HPDE6-E6E7 (cell line): Measurements from ENCODE around the gene KCNMA1.

Experiments
- DNase-seq: peaks from one replicate; pipeline ENCODE4 v3.0.0; 2011; ENCODE audit warnings: missing footprints; ENCODE audit errors: extremely low spot score

KCNMA1 gene

DNA sequence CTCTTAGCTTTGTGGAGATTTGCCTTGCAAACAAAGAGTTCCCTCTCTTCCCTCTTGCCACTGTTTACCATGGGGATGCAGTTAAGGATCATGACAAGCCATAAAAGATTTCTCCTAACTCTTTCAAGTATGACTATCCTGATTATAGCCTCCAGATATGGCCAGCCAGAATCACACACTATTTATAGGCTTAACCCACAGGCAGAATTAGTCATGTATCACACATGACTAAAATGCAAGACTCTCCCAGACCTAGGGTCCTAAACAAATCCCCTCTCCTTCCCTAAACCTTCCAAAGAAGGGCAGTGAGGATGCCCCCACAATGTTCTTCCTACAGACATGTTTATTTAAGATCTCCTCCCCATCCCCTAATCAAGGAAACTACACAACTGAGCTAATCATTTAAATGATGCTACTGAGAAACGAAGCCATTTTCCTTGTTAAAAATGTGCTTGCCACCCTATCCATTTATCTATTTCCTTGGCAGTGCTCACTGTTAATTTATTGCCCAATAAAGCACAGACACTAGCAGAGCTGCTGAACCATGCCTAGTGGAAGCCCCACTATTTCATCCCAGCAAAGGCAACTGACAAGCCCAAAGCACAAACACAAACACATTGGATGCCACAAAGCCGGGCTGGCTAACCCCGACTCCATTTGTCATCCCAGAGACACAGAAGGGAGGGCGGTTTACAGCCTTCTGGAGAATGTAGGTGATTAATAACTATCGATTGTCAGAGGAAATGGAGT, 363.4 kb downstream of the KCNMA1 start:
- DNase-seq, result no peak

DNA sequence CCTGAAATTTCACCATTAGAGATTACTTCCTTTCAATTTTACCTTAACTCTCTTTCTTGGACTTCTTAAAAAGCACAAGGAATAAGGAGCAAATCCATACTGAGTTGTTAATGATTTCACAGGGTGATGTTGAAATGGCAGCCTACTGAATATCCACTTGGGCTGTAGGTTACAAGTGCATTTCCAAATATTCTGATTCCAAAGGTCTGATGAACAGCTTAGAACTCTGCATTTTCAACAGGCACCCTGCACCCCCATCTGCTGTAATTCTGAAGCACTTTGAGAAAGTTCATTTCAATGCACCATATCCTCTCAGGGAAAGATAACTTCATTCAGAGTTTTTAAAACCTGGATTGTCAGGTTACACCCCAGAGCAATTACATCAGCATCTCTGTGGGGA, 368.4 kb downstream of the KCNMA1 start:
- DNase-seq, result no peak

DNA sequence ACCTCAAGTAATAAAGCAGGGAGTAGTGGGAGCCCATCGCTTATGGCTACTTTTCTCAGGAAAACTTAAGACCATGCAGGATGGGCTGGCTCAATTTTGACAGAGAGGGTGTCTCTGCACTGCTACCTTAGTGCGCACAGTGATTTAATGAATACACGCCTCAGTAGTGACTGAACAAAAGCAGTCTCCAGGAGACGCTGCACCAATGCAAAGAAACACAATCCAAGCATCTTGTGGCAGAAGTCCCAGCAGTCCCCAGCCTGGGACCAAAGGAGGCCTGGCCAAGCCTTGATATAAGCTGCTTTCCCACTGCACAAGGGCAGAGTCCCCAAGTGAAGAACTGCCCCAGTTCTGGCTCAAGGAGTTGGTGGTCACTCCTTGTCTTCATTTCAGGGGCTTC, 368.9 kb downstream of the KCNMA1 start:
- no peak for DNase-seq

DNA sequence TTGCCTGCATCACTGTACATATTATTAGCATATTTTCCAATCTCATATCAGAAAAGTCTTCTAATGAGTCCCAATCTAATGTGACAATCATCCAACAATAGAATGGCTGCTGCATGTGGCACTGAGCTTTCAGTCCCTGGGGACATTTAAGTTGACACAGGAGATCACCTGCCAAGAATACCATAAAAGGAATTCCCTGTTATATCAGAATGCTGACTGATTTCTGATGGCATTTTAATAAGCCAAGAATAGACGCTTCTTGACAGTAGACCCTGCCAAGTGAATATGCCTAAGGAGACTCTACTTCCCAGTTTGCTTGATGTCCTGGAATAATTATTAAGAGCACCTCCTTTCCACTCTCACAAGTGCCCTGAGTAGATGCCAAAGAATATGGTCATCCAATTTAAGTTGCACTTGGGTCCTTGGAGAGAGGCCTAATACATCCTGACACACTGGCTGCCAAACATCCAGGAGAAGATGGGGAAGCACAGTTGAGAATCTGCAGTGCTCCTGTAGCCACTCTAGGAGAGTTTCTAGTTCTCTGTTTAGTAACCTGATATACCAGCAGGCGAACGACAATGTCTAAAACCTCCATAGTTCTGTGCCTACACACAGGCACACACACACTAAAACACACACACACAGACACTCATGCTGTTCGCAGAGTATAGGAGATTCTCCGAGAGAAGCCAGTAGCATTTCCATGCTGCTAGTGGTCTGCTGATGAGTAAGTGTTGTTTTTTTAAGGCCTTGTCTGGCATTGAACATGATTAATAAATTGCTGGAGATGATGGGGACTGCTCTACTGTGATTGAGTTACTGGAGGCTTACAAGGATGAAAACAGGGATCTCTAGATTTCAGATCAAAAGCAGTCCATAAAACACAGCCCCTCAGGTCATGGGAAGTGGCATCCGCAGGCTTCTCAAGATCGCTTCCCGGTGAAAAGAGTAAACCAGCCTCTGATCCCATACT, 369.6 kb downstream of the KCNMA1 start:
- DNase-seq, result no peak

DNA sequence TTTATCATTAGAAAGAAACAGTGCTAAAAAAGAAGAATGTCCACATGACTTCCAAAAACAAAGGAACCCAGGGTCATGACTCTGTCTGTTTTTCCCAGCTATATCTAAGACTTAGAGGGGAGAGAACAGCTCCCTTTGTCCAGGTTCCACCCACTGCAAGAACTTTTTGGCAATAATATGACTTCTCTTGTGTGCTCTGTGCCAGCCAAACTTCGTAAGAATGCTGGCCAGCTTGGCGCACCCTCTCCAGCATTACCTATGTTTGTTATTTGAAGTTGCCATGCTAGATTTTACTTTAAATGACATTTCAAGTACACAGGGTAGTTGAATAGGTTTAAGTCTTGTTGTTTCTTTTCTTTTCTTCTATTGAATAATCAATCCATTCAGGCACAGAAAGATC, 371.4 kb downstream of the KCNMA1 start:
- no peak for DNase-seq

DNA sequence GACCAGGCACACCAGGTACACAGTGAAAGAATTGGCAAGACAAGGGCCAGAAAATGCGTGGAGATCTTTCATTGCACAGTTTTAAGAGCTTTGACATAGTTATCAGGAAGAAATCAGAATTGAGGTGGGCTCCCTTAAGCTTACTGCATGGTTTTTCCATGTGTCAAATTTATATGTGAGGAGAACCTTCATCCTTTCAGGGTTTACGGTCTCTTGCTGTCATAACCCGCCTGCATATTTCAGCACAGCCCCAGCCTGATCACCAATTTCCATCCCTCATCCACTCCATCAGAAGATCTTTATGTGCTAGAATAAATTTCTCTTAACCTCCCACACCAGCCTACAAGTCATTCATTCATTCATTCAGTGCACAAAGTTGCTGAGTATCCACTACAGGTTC, 373.1 kb downstream of the KCNMA1 start:
- no peak for DNase-seq

DNA sequence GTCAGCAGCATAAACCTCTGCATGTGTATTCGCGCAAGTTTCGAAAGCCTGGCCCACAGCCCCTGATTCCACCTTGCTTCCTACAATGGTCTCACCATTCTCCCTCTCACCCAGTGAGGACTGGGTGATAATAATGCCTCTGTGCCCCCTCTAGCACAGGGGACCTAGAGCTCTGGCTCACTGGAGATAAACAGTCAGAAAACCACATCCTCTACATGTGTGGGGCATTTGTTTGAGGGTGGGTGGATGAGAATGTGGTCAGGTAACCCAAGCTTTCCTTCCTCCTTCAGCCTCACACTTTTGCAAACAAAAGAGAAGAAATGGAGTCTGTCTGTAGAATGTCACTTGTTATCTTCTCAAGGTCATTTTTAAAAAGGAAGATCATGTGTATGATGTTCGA, 373.5 kb downstream of the KCNMA1 start:
- no peak for DNase-seq

DNA sequence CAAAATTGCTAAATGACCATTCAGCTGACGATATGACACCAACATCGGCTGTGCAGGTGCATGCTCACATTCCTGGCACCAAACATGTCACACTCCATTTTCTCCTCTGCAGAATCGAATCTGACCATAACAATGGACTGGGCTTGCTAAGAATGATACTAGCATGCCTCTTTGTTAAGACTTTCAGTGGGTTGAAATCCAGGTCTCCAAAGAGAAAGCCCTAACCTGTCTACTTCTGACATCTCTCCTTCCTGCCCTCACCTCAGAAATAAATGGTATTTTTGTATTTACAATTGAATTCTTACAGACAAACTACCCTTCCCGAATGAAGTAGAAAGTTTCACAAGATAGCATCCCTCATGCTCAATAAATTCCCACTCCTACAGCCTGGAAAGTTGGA, 373.9 kb downstream of the KCNMA1 start:
- DNase-seq, result no peak

DNA sequence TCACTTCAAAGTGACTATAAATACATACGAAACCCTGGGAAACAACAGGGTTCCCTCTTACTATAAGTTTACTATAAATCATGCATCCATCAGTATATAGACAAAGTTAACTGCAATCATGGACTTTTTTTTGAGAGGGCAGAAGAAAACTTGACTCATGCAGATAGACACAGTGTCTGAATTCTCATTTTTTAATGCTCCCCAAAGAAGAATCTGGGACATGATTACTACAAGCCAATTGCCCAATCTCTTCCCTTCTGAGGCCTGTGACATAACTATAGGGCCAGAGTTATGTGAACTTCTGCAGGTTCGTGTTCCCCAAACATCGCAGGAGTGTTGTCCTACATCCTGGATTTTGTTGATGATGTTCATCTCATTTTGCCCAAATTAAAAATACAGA, 376.5 kb downstream of the KCNMA1 start:
- no peak for DNase-seq

DNA sequence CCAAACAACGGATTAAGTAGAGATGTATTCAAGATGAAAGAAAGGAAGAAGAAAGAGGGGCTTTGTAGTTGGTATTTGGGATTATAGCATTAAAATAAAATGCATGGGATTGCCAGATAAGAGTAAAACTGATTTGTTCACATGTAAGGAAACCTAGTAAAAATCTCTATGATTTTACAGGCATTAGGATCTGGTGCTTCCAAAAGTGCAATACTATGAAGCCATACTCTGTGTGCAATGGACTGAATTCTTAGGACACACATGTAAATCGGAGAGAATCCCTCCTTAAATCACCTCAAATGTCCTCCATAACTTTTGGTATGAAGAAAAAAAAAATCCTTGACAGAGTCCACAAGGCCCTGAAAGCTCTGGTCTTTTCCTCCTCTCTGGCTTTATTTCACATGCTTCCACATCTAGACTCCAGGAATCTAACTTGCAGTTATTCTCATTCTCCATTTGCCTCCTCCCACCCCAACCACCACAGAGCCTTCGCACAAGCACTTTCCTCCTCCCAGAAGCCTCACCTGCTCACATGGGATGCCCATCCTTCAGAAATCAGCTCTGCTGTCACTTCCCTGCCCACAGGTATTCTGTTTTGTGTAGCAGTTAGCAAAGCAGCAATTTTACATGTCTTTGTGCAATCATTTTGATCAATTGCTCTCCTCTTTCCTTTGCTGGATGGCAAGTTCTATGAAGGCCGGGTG, 378.3 kb downstream of the KCNMA1 start:
- DNase-seq, result no peak

DNA sequence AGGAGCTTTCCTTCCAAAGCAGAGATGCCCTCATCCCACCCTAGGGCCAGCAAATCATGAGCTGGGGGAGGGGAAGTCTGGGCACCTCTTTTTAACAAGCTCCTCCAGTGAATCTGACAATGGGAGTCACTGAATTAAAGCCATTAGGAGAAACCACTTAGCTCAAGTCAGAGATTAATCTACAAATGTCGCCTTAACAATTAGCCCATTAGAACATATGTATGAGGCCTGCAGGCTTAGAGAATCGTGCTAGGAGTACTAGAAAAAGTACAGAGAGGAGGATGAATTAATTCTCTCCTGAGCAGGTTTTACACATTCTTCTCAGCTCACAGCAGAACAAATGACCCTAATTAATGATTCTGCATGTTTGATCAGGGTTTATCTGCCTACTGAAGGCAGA, 381.3 kb downstream of the KCNMA1 start:
- no peak for DNase-seq

DNA sequence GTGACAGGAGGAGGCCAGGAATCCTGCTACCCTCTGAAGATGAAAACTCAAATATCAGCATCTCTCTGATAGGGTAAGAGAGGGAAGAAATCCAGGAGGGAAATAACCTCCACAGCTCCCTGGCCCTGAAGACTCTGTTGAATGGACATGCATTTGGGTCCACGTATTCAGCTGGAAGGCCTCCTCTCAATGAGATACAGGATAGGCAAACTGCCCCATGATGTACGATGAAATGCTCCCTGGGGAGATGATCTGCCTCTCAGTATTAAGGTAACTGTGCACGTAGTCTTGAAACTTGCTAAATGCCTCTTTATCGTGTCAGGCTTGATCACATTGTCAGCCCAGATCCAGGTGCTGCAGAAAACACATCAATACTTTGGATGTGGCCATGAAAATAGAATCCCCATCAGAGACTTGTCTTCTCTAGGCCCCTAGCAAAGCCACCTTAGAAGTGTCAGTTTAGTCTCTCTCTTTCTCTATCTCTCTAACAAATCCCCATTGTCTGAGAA, 384.0 kb downstream of the KCNMA1 start:
- DNase-seq, result no peak

DNA sequence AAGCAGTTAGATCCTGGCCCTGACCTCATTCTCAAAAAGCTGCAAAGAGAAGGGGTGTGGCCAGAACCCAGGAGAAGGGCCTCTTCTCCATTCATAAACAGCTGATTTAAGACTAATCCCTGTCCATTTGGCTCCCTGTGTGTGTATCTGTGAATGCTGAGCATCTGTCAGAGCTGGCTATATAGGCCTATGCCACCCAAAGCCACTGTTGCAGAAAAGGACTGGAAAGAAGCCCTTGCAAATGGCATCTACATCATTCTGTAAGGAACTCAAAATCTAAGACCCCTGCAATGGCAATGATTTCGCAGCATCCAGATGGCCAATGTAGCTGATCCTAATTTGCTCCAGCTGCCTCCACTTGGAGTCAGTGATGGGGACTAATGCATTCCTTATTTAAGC, 384.5 kb downstream of the KCNMA1 start:
- no peak for DNase-seq

DNA sequence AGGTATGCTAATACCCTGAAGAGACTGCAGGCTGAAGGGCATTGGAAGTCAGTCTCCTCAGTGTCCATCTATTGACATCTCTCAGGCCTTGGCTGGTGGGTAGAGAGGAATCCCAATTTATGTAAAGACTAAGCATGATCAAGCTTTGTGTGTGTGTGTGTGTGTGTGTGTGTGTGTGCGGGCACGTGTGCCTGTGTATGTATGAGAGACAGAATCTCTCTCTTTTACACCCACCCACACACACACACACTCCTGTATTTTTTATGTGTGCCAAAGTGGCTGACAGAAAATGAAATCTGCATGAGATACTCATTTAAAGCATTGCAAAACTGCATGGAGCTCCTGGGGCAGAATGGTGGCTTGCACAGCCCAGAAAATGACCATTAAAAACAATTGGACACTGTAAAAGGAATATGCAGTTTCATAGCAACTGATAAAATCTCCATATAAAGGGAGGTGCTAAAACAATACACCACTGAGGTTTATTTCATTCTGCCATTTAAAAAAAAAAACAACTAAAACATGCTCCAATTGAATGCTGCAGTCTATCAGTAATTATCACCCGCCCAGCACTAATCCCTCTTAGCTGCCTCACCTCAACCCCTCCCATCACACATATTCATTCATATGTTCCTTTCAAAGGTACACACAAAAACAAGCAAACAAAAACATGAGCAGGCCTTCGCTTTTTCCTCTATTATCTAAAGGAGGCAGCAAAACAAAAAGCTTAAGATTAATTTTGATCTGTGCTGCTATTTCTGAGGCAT, 385.0 kb downstream of the KCNMA1 start:
- no peak for DNase-seq

DNA sequence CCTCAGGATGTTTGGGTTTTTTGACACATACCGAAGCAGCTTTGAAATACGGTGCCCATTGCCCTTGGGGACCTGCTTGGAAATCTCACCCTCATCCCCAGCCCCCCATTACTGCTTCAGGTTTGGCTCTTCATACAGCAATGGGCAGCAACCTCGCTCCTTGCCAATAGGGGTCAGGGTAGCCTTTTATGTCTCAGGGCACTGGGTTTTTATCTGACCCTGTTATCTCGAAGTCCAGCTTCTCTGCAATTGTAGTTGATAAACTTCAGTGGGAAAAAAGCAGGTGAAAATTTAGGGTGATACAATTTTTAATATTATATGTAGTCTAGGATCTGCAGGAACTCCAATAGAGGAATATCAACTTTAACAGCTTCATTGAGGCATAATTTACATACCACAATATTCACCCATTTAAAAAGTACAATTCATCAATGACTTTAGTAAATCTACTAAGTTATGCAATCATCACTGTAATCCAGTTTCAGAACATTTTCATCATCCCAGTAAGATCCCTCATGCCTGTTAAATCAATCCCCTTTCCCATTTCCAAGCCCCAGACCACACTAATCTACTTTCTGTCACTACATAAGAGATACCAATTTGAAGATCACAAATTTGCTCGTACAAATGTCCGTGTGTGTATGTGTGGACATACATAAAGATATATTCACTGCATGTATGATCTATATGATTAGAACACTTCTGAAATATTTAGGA, 386.2 kb downstream of the KCNMA1 start:
- DNase-seq, result peak; percentile 39

DNA sequence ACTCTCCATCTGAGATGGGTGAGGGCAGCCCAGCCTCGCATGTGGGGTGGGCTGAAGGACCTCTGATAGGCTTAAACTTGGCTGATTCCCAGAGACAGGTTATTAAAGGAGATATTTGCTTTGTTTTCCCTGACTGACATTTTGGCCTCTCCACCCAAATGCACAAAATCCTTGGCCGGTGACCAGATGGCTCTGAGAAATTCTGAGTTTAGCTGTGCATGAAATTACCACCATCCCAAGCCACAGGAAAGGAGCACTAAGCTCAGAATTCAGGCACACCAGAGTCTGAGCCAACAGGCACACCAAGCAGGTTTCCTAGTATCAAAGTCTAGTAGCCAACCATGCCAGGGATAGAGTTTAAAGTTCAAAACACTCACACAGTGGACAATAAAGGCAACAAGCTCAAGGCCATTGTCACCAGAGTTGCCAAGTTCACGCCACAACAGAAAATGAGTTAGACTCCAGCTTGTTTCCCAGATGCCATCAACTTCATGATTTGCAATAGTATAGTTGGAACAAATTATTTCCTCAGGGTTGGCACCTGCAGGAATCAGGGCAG, 387.6 kb downstream of the KCNMA1 start:
- no peak for DNase-seq

DNA sequence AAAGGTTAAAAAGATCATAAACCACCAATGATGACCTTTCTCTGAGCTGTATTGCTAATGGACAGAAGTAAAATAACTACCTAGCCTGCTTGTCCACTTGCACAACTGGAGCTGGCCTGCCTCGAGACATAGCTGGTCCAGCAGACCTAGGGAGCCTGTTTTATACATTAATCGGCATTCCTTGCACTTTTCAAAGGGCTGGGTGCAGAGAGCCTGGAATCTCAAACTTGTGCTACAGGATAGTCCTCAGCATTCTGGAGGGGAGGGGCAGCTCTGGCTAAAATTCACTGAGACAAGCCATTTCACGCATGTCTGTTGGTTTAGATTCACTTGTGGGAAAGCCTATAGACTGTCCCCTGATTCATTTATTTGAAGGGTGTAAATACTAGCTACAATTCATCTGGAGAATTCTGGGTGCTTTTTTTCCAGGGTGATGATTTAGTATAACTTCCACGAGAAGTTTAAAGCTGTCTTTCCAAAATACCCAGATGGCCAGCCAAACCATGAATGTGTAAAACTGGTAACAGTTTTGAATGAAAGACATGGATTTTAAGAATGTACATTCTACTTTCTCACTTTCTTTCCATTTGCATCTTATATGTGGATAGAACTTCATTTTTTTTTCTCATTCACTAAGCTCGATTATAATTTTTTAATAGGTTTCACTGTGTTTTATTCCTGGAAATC, 389.4 kb downstream of the KCNMA1 start:
- DNase-seq, result no peak

DNA sequence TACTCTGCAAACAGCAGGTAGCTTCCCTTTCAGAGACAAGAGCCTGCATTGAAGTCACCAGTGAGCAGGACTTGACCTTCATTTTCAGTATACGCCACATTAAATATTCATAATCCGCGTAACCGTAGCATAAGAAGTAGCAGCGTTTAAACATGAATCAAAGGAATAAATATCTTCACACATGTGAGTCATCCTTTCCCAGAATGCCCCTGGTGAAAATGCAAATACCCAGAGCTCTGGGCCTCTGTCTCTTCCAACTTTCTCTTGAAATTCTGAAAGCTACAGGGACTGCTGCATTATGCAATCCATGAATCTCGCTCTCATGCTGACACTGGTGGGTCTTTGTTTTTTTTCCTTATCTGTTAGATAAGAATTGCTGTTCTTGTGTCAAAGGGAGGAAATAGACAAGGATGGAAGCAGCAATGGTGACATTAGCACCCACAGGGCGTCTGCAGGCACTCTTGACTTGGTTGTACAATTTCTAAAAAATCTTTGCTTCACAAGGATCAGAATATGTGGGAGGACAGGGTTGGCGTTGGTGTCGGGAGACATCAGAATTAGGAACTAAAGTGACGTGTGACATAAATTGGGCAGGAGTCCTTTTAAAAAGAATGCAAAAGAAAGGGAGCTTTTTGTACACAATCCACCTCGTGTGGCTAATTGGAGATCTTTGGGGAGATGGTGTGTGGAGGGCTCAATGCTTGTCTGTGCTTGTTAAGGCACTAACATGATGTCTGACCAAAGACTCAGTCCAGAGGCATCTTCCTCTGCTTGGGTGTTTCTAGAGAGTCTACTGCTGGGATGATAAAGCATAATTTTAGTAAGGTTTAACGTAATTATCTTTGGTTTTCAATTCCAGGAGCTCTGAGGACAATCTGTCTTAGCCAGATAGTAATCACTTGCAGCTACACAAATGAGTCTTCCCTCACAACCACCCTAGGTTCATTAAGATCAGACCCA, 390.3 kb downstream of the KCNMA1 start:
- DNase-seq, result no peak

DNA sequence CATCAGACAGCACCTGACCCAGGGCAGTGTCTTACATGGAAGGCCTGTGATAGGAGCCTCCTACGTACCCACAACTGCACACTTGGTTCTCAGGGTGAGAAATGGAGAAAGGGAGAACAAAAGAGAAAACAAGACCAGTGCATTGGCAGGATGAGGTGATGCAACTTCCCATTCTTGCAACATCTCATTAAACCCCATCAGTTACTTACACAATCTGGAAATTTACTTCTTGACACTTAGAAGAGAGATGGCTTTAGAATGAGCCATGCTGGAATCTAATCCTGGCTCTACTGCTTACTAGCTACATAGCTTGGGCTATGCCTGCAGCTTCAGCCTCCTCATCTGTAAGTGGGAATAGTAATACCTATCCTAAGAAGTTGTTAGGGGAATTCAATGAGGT, 391.7 kb downstream of the KCNMA1 start:
- DNase-seq, result no peak
